Activated CD8-positive, alpha-beta memory T cell treated with anti-CD3 and anti-CD28 coated beads for 4 hours (primary cell): Measurements from ENCODE around the gene TMEM139.
"Not testable (repeated sequence)": the region's sequence is repeated elsewhere in the genome, so short reads cannot be mapped to it uniquely, and the experiment has no call there.

Experiments
- DNase-seq, 2 donors: peaks; one replicate each; pipeline ENCODE4 v3.0.0-alpha.2; 2020; ENCODE audit warnings: low read depth in 2 of 2

Gene TMEM139

DNA sequence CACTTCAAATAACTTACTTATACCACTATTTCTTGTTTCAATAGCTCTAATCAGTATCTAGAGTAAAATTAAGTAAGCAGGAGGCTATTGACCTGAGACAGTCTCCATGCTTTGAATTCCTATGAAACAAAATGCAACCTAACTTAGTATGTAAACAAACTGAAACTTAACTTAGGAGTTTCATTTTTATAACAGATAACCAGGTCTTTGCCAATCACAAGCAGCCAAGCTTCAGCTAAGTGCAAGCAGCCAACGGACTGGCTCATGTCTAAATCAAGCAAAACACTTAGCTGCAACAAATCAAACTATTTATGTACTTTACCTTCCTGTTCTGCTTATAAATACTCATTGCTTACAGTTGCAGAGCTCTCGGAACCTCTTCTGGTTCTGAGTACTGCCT is 25.9 kb upstream of the TMEM139 start:
- DNase-seq, result no peak

DNA sequence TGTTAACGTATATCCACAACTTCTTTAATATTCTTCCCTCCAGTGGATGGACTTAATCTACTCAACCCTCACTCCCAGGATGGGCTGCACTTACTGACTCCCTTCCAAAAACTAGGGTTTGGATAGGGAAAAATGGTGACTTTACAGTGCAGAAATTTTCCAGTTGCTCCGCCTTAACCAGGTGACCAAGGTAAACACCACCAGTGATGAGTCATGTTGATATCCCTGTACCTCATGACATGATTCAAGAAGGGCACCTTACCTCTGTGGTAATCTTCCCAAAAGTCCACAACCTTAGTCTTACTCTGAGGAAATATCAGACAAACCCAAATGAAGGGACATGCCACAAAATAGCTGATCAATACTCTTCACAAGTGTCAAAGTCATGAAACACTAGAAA is 25.0 kb upstream of the TMEM139 start:
- DNase-seq, result no peak

DNA sequence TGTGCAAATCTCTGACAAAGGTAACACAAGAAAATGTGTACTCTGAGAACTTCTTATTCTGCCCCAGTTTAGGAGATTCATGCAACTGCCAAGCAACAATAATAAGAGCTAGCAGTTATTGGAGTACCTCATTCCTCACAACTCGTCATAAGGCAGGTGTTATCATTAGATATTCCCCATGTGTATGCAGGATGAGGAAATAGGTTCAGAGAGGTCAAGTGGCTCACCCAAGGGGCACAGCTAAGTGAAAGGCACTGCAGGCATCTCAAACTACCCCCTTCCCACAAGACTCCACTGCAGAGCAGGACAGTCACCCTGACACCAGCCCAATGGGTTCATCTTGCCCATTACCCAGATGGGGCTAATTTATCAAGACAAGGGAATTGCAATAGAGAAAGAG is 22.9 kb upstream of the TMEM139 start:
- no peak for DNase-seq

DNA sequence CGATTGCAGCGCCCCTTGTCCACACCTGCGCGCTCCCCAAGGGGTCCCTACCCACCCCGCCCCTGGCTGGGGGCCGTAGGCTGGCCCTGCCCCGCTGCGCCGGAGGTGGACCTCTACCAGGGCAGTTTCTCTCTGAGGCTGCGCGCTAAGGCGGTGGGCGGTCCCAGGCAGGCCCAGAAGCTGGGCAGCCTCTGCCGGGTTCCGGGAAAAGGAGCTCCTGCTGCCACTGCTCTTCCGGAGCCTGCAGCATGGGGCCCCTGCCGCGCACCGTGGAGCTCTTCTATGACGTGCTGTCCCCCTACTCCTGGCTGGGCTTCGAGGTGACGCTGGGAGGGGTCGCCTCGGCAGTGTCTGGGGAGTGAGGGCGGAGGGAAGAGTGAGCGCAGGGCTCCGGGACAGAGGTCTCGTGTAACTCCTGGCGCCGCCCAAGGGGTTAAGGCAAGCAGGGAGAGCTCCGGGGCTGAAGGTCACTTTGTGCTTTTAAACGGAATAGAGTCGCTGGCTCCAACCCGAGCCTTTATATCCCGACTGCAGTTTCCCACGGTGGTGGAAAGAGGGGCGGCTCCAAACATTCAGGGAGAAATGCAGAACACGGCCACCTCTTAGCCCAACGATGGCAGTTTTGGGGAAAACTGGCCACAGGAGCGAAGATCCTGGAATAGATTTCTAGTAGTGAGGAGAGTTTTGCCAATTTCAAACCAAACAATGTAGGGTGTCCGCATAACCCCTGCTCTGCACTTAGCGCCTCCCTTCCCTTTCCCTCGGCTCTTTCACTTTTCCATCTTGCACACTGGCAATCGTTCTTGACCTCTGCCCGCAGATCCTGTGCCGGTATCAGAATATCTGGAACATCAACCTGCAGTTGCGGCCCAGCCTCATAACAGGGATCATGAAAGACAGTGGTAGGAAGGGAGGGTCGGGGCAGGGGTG is 21.2 kb upstream of the TMEM139 start, which contains the start of gene GSTK1:
Gene GSTK1 (plus strand): TSS at position 176 of the 930 bp plus-strand sequence. CDS start 73 bp downstream, at position 249.
- DNase-seq, result peak; percentile 56 to 64

DNA sequence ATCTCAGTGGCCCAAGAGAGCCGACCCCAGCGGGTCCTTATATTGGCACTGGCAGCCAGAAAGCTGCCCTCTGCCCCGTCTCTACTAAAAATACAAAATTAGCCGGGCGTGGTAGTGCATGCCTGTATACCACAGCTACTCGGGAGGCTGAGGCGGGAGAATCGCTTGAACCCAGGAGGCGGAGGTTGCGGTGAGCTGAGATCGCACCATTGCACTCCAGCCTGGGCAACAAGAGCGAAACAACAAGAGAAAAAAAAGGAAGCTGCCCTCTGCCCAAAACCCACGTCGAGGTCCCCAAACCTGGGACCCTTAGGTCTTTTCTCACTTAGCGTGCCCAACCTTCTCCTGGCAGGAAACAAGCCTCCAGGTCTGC is 20.6 kb upstream of the TMEM139 start:
- DNase-seq, result not testable (repeated sequence)

DNA sequence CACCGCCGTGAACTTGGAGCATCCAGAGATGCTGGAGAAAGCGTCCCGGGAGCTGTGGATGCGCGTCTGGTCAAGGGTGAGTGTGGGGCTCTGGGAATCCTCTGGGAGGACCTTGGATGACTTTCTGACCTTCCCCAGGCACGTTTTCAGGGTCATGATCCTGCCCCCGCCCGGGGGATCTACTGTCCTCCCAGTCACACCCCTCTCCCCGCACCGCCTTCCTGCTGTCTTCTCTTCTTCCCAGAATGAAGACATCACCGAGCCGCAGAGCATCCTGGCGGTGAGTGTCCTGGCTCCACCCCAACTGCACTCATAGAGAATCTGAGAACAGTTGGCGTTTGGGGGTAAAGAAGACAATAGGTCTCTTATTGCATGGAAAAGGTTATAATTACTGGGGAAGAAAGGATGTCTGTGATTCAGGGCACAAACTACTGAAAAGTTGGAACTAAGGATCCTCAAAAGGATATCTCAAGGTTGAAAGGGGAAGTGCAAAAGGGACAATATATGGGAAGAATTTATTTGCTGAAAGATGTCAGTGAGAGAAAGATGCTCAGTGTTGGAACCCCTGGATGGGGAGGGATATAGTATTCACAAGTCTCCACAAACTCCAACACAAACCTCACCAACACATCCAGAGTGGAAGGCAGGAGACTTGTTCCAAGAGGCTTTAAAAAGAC is 19.6 kb upstream of the TMEM139 start:
- DNase-seq, result no peak

DNA sequence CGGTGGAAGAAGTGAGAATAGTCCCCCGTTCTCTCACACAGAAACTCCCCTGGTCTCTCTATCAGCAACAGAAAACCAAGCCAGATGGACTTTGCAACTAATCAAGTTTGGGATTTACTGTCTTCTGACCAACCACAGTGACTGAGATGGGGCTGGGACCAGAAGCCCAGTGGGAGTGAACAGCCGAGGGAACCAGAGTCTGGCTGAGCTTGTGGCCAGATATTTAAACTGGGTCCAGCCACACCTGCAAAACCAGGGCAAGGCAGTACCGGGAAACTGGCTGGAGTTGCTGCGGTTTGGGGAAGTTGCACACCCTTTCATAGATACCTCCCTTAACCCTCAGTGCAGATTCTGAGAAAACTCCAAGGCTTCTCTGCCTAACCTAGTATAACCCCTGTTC is 15.5 kb upstream of the TMEM139 start:
- no peak for DNase-seq

DNA sequence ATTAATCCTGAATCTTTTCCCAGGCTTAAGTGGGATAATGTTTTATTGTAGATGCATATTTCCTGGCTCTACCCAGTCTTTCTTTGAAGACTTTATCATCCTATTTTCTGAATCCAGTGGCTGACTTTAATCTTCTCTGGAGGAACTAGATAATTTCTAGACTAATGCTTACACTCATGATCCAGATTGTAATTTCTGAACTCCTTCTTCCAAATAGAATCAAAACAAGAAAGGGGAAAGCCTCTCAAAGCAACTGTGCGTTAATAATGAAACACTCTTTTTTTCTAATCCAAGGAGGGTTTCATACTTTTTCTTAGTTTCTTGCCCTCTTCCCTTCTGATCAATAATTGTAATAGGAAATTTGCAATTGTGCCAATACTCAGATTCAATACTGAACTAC is 13.5 kb upstream of the TMEM139 start:
- no peak for DNase-seq

DNA sequence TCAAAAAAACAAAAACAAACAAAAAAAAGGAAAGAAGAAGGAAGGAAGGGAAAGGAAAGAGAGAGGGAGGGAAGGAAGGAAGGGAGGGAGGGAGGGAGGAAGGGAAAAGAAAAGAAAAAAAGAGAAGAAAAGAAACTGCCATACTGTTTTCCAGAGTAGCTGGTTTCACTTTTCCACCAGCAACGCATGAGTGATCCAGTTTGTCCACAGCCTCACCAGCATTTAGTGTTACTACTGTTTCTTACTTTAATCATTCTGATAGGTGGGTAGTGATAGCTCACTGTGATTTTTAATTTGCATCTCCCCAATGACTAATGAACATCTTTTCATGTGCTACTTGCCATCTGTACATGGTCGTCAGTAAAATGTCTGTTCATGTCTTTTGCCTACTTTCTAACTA is 11.9 kb upstream of the TMEM139 start:
- DNase-seq, result no peak

DNA sequence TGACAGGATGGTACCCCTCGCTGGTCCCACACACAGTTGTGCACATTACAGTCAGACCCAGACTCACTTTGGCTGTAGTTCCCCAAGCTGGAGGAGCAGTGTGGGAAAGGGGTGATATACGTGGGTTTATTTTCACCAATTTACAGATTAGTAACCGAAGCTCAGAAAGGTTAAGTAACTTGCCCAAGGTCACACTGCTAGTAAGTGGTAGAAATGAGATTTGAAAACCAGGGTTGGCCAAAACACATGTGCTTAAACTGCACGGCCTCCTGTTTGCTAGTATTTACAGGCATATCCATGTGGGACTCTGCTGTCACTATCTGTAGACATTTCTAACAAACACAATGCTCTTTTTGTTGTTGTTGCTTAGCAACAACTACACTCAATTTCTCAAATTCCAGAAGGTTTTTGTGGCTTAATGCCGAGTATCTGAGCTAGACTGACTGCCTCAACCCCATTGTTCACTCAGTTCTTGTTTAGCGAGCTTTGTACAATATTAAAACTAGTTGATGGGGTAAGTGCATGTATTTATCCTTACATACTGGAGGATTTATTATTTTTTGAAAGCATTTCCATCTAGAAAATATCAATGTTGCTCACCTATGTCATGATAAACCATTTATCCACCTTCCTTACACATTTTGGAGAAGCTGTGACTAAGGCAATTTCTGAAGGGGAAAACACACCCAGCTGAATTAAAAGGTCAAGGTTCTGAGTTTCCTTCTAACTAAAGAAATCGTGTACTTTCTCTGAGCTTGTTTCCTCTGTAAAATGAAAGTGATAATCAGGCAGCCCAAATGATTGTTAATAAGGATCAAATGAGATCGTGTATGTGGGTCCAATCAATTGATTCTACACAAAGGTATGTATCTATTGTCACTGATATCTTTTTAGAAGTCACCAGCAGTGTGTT is 5.3 kb upstream of the TMEM139 start:
- no peak for DNase-seq

DNA sequence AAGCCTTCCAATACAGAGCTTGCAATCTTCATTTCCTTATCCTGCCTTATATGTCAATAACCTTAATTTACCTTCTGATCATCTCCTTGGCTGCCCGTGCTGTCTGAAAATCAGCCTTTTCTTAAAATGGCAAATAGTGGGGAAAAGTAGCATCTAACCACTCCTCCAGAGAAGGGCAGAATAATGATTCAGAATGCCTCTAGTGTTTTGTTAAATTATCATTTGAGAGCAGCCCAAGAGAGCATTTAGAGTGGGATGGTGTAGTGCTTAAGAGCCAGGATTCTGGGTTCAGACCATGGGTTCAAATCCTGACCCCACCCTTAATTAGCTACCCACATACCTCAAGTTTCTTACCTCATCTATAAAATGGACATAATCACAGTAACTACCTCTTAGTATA is 4.6 kb upstream of the TMEM139 start:
- DNase-seq, result no peak

DNA sequence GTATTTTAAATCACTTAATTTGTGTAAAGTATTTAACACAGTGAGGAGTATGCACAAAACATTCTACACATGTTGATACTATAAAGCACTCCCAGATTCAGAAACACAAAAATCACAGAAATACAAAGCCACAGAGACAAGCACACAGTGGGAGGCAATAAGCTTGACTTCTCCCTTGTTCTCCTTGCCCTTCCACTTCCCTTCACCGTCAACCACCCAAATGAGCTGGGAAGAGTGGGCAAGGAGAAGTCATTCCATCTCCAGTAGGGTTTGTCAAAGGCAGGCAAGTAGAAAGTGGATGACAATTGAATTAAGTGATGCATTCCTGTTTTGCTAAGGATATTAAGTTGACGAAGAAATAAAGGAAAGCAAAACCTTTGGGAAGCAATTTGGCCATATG is 4.2 kb upstream of the TMEM139 start:
- DNase-seq, result no peak

DNA sequence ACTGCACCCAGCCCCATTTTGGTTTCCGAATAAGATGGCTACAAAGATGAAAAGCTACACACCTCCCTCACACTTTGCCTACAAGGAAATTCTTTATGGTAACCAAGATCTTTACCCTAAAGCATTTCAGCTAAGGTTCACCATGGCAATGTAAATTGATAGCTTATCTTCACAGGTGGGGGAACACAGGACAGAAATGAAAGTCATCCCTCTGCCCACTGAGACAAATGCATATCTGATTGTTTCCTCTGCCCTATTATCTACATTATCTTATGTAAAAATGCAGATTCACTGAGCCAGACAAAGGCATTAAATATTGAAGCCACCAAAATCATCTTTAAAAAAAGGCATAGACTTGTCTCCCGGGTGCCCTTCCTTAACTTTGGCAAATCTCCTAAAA is 3.2 kb upstream of the TMEM139 start:
- no peak for DNase-seq

DNA sequence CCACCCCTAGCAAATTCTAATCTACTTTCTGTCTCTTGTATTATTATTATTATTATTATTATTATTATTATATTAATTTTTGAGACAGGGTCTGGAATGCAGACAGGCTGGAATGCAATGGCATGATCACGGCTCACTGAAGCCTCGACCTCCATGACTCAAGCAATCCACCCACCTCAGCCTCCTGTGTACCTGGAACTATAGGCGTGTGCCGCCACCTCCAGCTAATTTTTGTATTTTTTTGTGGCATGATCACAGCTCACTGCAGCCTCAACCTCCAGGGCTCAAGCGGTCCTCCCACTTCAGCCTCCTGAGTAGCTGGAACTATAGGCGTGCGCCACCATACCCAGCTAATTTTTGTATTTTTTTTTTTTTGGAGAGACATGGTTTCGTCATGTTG is 2.6 kb upstream of the TMEM139 start:
- no peak for DNase-seq

DNA sequence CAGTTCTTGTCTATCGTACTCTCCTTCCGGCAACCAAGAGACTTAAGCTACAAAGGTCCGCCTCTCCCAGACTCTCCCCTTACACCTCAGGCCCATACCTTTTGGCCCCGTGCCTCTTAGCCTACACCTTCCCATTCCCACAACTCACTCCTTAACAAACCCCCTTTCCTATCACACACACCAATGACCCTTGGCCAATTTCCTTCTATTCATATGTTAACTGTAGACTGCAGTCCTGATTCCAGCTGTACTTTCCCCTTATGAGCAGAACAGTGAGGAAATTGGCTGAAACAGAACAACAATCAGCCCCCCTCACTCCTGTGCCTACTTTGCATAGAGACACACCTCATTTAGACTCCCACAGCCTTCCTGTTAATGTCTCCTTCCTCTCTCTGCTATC is 1.4 kb upstream of the TMEM139 start:
- DNase-seq, result no peak

DNA sequence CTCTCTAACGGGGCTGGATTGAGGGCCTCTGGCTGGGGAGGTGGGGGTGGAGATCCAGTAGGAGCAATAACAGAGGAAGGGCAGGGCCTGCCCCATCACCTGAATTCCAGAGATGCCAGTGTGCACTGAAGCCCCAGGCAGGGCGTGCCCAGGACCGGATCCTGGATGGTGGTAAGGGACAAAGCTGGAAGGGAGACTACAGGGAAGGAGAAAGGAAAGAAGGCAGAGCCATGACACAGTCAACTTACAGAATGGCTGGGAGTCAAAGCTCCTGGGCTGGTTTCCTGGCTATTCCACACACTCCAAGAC is 666 bp downstream of the TMEM139 start:
- DNase-seq, result no peak

DNA sequence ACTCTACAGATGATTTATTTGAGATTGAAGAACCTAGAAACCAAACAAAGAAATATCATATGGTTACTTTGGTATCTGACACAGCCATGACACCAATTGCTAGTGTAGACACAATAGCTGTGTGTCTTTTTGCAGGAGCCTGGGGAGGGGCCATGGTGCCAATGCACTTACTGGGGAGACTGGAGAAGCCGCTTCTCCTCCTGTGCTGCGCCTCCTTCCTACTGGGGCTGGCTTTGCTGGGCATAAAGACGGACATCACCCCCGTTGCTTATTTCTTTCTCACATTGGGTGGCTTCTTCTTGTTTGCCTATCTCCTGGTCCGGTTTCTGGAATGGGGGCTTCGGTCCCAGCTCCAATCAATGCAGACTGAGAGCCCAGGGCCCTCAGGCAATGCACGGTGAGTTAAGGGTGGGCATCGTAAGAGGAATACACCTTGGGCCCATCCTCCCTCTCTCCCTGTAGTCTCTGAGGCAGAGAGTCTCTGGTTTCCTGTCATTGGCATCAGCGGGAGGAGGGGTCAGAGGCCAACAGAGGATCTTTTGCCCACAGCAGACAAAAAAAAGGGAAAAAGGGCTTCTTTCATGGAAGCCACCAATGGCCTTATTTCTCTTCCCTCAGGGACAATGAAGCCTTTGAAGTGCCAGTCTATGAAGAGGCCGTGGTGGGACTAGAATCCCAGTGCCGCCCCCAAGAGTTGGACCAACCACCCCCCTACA is 1.2 kb downstream of the TMEM139 start:
- no peak for DNase-seq

DNA sequence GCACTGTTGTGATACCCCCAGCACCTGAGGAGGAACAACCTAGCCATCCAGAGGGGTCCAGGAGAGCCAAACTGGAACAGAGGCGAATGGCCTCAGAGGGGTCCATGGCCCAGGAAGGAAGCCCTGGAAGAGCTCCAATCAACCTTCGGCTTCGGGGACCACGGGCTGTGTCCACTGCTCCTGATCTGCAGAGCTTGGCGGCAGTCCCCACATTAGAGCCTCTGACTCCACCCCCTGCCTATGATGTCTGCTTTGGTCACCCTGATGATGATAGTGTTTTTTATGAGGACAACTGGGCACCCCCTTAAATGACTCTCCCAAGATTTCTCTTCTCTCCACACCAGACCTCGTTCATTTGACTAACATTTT is 1.7 kb downstream of the TMEM139 start:
- DNase-seq, result no peak

DNA sequence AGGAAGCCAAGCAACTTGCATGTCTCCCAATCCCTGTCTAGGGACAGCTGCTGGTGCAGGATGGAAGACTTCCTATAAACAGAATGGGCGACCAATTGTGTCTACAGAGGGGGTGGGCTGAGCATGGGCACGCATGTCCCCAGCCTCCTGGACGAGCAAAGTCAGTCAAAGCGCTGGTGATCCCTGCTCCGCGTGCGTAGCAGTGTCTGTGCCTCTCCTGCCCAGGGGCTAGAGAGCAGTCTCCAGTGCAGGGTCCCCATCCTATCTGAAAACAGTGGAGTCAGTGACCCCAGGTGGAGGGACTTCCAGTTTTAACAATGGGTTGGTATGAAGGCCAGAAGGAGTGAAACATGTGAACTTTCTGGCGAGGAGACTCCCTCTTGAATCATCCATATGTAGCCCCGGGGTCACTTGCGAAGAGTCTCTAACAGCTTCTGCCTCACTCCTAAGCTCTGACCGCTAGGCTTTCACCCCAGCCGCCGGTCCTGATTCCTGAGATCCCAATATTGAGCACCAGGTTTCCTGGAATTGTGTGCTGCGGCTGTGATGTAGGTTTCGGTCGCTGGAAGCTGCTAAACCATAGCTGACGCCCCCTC is 2.7 kb downstream of the TMEM139 start:
- DNase-seq, result no peak

DNA sequence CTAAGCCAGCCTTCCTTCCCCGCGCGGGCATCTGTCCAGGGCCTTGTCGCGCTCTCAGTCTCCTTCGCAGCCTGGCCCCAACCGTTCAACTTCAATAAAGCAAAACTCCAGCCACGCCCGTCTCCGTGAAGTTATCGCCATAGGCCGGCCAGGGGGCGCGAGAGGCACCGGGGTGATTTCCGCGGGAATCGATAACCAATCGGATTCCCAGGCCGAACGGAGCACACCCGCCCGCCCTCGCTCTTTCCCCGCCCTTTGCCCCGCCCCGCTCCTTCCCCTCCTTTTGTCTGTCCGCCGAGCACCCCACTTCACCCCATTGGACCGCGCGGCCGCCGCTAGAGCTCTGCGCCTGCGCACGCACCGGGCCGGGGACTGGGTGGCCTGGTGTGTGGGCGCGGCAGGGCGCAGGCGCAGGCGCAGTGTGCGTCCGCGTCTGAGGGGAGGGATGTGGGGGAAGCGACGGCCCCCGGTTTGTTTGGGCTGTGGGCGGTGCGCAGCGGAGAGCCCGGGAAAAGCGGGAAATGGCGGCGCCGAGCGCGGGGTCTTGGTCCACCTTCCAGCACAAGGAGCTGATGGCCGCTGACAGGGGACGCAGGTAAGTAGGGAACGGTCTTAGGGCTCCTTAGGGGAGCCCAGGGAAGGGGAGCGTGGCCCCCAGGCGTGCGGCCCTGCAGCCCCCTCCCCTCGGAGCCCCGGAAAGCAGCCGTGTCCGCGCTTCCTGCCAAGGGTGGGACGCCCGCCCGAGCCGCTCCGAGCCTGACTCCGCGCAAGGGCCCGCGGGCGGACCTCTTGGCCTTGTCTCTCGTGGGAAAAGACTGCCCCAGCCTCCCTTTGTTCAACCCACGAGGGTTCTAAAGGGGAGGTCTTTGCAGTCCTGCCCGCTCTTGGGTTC is 3.4 kb downstream of the TMEM139 start, which contains the start of gene CASP2:
Gene CASP2 (plus strand): TSS at position 417 of the 892 bp plus-strand sequence. CDS start 105 bp downstream, at position 522.
- DNase-seq, result peak; percentile 97 to 98
